ENCODE data around the gene GOLGA6L6. TPM values are rescaled to one million over a fixed set of nuclear protein-coding genes. Genes with fewer than 3 reads are reported as not detected.

GOLGA6L6 gene
- total RNA-seq, 1 donor from 2014 or later: not detected

Small RNA genes lying within 50 kb of the gene (small RNA-seq; reads per million reads assigned to genes)
- not detected for gene RN7SL759P
